ENCODE measurements around the gene PPP2R5D. TPM values are rescaled to one million over a fixed set of nuclear protein-coding genes. Genes with fewer than 3 reads are reported as not detected.

Gene PPP2R5D
- total RNA-seq, 2 experiments from 2014 or later, result 35.0 to 35.6 TPM

DNA sequence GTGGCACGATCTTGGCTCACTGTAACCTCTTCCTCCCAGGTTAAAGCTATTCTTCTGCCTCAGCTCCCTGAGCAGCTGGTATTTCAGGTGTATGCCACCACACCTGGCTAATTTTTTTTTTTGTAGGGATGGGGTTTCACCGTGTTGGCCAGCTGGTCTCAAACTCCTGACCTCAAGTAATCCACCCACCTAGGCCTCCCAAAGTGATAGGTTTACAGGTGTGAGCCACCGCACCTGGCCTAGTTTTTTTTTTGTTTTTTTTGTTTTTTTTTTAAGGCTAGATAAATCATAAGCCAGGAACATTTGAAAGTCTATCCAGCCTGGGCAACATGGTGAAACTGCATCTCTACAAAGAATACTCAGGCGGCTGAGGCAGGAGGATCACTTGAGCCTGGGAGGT is 48.0 kb downstream of the PPP2R5D start:
- H3K9me3 ChIP-seq (ENCODE audit: low read length), result no peaks in the 10 kb centered on the region
- H4K20me1 ChIP-seq (ENCODE audit: insufficient read depth, low read length), result no peaks in the 10 kb centered on the region
- no peaks in the 10 kb centered on the region for H3K4me1 ChIP-seq (ENCODE audit: insufficient read depth, low read length, poor library complexity, severe bottlenecking)
- intact Hi-C loops (cut with micrococcal nuclease; ENCODE audit: unreplicated experiment), result no loop called here
- no peak for DNase-seq (ENCODE audit: low spot score)
- no peak overlapping the region for H2AFZ ChIP-seq (ENCODE audit: low read length)
- no peaks in the 10 kb centered on the region for H3K9me2 ChIP-seq (ENCODE audit: insufficient read depth, low read length)
- no peak for TF ChIP-seq EZH2phosphoT487 (IDR thresholded peaks at IDR 0.05; ENCODE audit: borderline replicate concordance, low read depth, low read length)
- TF ChIP-seq, protein P1, sequence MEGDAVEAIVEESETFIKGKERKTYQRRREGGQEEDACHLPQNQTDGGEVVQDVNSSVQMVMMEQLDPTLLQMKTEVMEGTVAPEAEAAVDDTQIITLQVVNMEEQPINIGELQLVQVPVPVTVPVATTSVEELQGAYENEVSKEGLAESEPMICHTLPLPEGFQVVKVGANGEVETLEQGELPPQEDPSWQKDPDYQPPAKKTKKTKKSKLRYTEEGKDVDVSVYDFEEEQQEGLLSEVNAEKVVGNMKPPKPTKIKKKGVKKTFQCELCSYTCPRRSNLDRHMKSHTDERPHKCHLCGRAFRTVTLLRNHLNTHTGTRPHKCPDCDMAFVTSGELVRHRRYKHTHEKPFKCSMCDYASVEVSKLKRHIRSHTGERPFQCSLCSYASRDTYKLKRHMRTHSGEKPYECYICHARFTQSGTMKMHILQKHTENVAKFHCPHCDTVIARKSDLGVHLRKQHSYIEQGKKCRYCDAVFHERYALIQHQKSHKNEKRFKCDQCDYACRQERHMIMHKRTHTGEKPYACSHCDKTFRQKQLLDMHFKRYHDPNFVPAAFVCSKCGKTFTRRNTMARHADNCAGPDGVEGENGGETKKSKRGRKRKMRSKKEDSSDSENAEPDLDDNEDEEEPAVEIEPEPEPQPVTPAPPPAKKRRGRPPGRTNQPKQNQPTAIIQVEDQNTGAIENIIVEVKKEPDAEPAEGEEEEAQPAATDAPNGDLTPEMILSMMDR (conservative IDR thresholded peaks at IDR 0.05; ENCODE audit: low read length), result no peak
- BruUV-seq (replicated peaks), result no TSS peak
- no peaks in the 10 kb centered on the region for H3K79me2 ChIP-seq (ENCODE audit: insufficient read depth, low read depth, low read length)
- CTCF ChIA-PET (ENCODE audit: unreplicated experiment), result interaction anchor here (1.1 kb wide), 1 partner anchor 142 kb away, joined by 8 read pairs; no protein-coding TSS in a partner anchor
- no peak overlapping the region for H3K4me2 ChIP-seq (ENCODE audit: low read length)
- POLR2A ChIA-PET, result no interaction called here
- no peak overlapping the region for H3K27ac ChIP-seq (ENCODE audit: low read depth, low read length, poor library complexity, severe bottlenecking)
- peaks cover 77% of the 10 kb centered on the region for H3K36me3 ChIP-seq (ENCODE audit: insufficient read depth, low read length)
- no peak overlapping the region for H3K4me3 ChIP-seq (ENCODE audit: low read depth, low read length, poor library complexity, severe bottlenecking)

DNA sequence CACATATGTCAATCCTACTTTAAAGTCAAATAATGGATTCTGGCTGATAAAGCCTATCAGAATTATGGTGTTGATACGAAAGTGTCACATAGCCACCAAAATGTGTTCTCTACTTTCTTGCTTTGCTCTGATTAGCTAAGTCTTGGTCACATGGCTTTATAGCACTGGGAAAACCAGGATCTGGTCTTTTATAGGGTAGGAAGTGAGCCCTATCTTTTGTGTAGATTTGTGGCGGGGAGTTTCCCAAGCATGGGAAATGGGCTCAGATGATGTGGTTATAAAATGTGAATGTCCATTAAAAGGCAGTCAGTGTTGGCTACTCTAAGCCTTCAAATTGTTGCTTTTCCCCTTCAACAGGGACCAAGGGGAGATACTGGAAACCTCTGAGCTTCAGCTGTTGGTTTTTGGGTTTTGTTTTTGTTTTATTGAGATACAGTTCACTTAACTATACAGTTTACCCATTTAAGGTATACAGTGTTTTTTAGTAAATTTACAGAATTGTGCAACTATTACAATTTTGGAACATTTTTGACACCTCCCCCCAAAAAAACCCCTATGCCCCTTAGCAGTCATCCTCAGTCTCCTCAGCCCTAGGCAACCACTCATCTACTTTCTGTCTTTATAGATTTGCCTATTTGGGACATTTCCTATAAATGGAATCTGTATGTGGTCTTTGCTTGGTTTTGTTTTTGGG is 49.3 kb downstream of the PPP2R5D start:
- intact Hi-C loops (cut with micrococcal nuclease; ENCODE audit: unreplicated experiment), result no loop called here
- Histone ChIP-seq H4K20me1 (ENCODE audit: insufficient read depth, low read length) (no peaks in the 10 kb centered on the region), H3K4me2 (ENCODE audit: low read length) (no peak overlapping the region), H3K4me1 (ENCODE audit: insufficient read depth, low read length, poor library complexity, severe bottlenecking) (no peaks in the 10 kb centered on the region), H3K9me2 (ENCODE audit: insufficient read depth, low read length) (no peaks in the 10 kb centered on the region), H3K36me3 (ENCODE audit: insufficient read depth, low read length) (peaks cover 73% of the 10 kb centered on the region), H3K79me2 (ENCODE audit: insufficient read depth, low read depth, low read length) (no peaks in the 10 kb centered on the region), H3K9me3 (ENCODE audit: low read length) (no peaks in the 10 kb centered on the region), H3K27ac (ENCODE audit: low read depth, low read length, poor library complexity, severe bottlenecking) (no peak overlapping the region), H3K4me3 (ENCODE audit: low read depth, low read length, poor library complexity, severe bottlenecking) (no peak overlapping the region), H2AFZ (ENCODE audit: low read length) (no peak overlapping the region)
- TF ChIP-seq EZH2phosphoT487 (IDR thresholded peaks at IDR 0.05; ENCODE audit: borderline replicate concordance, low read depth, low read length), result no peak
- TF ChIP-seq, protein P1 (conservative IDR thresholded peaks at IDR 0.05; ENCODE audit: low read length), result no peak
- no peak for DNase-seq (ENCODE audit: low spot score)
- CTCF ChIA-PET (ENCODE audit: unreplicated experiment), result interaction anchor here (1.1 kb wide), 1 partner anchor 140 kb away, joined by 8 read pairs; no protein-coding TSS in a partner anchor
- TSS peak; percentile 45 for BruUV-seq (replicated peaks)
- POLR2A ChIA-PET, result interaction anchor here (1.3 kb wide), 1 partner anchor 13 kb away, joined by 5 read pairs; the partner anchor contains the start of gene RRP36

DNA sequence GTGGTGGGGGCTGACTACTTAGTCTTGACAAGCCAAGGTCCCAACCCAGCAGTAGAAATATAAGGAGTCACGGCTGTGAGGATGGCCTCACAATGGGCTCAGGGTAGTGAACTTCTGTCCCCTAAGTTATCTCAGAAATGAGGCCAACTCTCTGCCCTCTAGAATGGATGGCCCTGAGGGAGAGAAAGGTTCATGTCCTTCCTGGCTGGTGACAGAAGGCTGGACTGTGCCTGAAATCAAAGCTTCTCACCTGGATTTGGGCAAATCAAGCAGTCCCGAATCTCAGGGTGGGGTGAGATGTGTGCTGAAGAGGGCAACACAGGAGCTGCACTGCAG is 49.8 kb downstream of the PPP2R5D start:
- Histone ChIP-seq H3K9me2 (ENCODE audit: insufficient read depth, low read length) (no peaks in the 10 kb centered on the region), H2AFZ (ENCODE audit: low read length) (no peak overlapping the region), H3K4me1 (ENCODE audit: insufficient read depth, low read length, poor library complexity, severe bottlenecking) (no peaks in the 10 kb centered on the region), H3K79me2 (ENCODE audit: insufficient read depth, low read depth, low read length) (no peaks in the 10 kb centered on the region), H3K4me2 (ENCODE audit: low read length) (no peak overlapping the region), H3K27ac (ENCODE audit: low read depth, low read length, poor library complexity, severe bottlenecking) (no peak overlapping the region), H3K4me3 (ENCODE audit: low read depth, low read length, poor library complexity, severe bottlenecking) (no peak overlapping the region), H3K9me3 (ENCODE audit: low read length) (no peaks in the 10 kb centered on the region), H3K36me3 (ENCODE audit: insufficient read depth, low read length) (peaks cover 73% of the 10 kb centered on the region), H4K20me1 (ENCODE audit: insufficient read depth, low read length) (no peaks in the 10 kb centered on the region)
- POLR2A ChIA-PET, result interaction anchor here (1.3 kb wide), 1 partner anchor 13 kb away, joined by 5 read pairs; the partner anchor contains the start of gene RRP36
- CTCF ChIA-PET (ENCODE audit: unreplicated experiment), result no interaction called here
- no peak for DNase-seq (ENCODE audit: low spot score)
- intact Hi-C loops (cut with micrococcal nuclease; ENCODE audit: unreplicated experiment), result no loop called here
- no peak for TF ChIP-seq EZH2phosphoT487 (IDR thresholded peaks at IDR 0.05; ENCODE audit: borderline replicate concordance, low read depth, low read length)
- TF ChIP-seq, protein P1 (conservative IDR thresholded peaks at IDR 0.05; ENCODE audit: low read length), result no peak
- no TSS peak for BruUV-seq (replicated peaks)
